ENCODE measurements around the gene POLR2C. TPM values are rescaled to one million over a fixed set of nuclear protein-coding genes. Genes with fewer than 3 reads are reported as not detected.

The POLR2C gene
- total and polyA plus RNA-seq, 2 of the 13 experiments (the other 11 are each of a cell fraction or from before 2014, with no cell fraction given): 104 to 216 TPM

DNA sequence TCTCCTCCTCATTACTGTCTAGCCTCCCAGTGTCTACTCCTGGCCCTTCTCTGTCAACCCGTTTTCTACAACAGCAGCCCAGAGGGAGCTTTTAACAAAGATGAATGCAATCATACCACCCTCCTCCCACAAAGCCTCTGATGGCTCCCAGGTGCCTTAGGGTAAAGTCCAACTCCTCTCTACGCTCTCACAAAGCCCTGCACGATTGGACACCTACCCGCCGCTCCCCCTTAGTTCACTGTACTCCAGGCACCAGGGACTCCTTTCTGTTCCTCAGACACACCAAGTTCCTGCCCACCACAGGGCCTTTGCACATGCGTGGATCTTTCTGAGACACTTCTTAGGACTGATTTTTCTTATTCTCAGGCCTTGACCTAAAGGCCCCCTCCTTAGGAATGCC lies 56.4 kb downstream of the POLR2C start (continued):
- TF ChIP-seq AHR (CRISPR knock-in tag; IDR thresholded peaks at IDR 0.05) (no peak), TCF7 (IDR thresholded peaks at IDR 0.05; ENCODE audit: low read depth) (no peak), HNF4G (IDR thresholded peaks at IDR 0.05; ENCODE audit: borderline replicate concordance, low read depth, low read length) (peak; percentile 20; the same call in 1 of the 2 replicates), HNF4G (CRISPR knock-in tag; IDR thresholded peaks at IDR 0.05; ENCODE audit: borderline replicate concordance, low read depth) (no peak), HNRNPK (IDR thresholded peaks at IDR 0.05; ENCODE audit: low read depth, low read length, poor library complexity, severe bottlenecking) (no peak), NFIB (CRISPR knock-in tag; IDR thresholded peaks at IDR 0.05; ENCODE audit: borderline replicate concordance) (no peak), NFE2 (CRISPR knock-in tag; IDR thresholded peaks at IDR 0.05) (no peak), ZMYM3 (CRISPR knock-in tag; IDR thresholded peaks at IDR 0.05) (peak; percentile 93), HNRNPLL (IDR thresholded peaks at IDR 0.05; ENCODE audit: low read depth, low read length, poor library complexity, severe bottlenecking) (no peak), GABPB1 (CRISPR knock-in tag; IDR thresholded peaks at IDR 0.05) (no peak), ZNF354B (CRISPR knock-in tag; IDR thresholded peaks at IDR 0.05) (no peak), CBX2 (IDR thresholded peaks at IDR 0.05; ENCODE audit: low read depth, low read length) (no peak), CBX2 (CRISPR knock-in tag; IDR thresholded peaks at IDR 0.05; ENCODE audit: low read depth) (no peak), KLF13 (CRISPR knock-in tag; IDR thresholded peaks at IDR 0.05) (no peak), ZNF775 (CRISPR knock-in tag; IDR thresholded peaks at IDR 0.05; ENCODE audit: borderline replicate concordance) (no peak)
- TF ChIP-seq, protein P1, sequence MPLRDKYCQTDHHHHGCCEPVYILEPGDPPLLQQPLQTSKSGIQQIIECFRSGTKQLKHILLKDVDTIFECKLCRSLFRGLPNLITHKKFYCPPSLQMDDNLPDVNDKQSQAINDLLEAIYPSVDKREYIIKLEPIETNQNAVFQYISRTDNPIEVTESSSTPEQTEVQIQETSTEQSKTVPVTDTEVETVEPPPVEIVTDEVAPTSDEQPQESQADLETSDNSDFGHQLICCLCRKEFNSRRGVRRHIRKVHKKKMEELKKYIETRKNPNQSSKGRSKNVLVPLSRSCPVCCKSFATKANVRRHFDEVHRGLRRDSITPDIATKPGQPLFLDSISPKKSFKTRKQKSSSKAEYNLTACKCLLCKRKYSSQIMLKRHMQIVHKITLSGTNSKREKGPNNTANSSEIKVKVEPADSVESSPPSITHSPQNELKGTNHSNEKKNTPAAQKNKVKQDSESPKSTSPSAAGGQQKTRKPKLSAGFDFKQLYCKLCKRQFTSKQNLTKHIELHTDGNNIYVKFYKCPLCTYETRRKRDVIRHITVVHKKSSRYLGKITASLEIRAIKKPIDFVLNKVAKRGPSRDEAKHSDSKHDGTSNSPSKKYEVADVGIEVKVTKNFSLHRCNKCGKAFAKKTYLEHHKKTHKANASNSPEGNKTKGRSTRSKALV (CRISPR knock-in tag; IDR thresholded peaks at IDR 0.05): no peak
- TF ChIP-seq, protein P2, sequence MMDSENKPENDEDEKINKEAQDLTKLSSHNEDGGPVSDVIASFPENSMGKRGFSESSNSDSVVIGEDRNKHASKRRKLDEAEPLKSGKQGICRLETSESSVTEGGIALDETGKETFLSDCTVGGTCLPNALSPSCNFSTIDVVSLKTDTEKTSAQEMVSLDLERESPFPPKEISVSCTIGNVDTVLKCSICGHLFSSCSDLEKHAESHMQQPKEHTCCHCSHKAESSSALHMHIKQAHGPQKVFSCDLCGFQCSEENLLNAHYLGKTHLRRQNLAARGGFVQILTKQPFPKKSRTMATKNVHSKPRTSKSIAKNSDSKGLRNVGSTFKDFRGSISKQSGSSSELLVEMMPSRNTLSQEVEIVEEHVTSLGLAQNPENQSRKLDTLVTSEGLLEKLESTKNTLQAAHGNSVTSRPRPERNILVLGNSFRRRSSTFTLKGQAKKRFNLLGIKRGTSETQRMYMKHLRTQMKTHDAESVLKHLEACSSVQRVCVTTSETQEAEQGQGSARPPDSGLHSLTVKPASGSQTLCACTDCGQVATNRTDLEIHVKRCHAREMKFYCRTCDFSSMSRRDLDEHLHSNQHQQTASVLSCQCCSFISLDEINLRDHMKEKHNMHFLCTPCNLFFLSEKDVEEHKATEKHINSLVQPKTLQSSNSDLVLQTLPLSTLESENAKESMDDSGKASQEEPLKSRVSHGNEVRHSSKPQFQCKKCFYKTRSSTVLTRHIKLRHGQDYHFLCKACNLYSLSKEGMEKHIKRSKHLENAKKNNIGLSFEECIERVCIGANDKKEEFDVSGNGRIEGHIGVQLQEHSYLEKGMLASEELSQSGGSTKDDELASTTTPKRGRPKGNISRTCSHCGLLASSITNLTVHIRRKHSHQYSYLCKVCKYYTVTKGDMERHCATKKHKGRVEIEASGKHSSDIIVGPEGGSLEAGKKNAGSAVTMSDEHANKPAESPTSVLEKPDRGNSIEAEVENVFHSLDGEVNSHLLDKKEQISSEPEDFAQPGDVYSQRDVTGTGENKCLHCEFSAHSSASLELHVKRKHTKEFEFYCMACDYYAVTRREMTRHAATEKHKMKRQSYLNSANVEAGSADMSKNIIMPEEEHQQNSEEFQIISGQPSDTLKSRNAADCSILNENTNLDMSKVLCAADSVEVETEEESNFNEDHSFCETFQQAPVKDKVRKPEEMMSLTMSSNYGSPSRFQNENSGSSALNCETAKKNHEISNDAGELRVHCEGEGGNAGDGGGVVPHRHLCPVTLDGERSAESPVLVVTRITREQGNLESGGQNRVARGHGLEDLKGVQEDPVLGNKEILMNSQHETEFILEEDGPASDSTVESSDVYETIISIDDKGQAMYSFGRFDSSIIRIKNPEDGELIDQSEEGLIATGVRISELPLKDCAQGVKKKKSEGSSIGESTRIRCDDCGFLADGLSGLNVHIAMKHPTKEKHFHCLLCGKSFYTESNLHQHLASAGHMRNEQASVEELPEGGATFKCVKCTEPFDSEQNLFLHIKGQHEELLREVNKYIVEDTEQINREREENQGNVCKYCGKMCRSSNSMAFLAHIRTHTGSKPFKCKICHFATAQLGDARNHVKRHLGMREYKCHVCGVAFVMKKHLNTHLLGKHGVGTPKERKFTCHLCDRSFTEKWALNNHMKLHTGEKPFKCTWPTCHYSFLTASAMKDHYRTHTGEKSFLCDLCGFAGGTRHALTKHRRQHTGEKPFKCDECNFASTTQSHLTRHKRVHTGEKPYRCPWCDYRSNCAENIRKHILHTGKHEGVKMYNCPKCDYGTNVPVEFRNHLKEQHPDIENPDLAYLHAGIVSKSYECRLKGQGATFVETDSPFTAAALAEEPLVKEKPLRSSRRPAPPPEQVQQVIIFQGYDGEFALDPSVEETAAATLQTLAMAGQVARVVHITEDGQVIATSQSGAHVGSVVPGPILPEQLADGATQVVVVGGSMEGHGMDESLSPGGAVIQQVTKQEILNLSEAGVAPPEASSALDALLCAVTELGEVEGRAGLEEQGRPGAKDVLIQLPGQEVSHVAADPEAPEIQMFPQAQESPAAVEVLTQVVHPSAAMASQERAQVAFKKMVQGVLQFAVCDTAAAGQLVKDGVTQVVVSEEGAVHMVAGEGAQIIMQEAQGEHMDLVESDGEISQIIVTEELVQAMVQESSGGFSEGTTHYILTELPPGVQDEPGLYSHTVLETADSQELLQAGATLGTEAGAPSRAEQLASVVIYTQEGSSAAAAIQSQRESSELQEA (CRISPR knock-in tag; IDR thresholded peaks at IDR 0.05; ENCODE audit: not compliant biosample characterization): no peak
- TF ChIP-seq, protein P3, sequence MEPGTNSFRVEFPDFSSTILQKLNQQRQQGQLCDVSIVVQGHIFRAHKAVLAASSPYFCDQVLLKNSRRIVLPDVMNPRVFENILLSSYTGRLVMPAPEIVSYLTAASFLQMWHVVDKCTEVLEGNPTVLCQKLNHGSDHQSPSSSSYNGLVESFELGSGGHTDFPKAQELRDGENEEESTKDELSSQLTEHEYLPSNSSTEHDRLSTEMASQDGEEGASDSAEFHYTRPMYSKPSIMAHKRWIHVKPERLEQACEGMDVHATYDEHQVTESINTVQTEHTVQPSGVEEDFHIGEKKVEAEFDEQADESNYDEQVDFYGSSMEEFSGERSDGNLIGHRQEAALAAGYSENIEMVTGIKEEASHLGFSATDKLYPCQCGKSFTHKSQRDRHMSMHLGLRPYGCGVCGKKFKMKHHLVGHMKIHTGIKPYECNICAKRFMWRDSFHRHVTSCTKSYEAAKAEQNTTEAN (CRISPR knock-in tag; conservative IDR thresholded peaks at IDR 0.05): no peak
- TF ChIP-seq, protein P4, sequence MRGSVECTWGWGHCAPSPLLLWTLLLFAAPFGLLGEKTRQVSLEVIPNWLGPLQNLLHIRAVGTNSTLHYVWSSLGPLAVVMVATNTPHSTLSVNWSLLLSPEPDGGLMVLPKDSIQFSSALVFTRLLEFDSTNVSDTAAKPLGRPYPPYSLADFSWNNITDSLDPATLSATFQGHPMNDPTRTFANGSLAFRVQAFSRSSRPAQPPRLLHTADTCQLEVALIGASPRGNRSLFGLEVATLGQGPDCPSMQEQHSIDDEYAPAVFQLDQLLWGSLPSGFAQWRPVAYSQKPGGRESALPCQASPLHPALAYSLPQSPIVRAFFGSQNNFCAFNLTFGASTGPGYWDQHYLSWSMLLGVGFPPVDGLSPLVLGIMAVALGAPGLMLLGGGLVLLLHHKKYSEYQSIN (CRISPR knock-in tag; IDR thresholded peaks at IDR 0.05; ENCODE audit: borderline replicate concordance): no peak
